NCI-H226 (cell line): ENCODE measurements around the gene MED9.

ENCODE experiments used
- DNase-seq: peaks from one replicate; pipeline ENCODE4 v3.0.0-alpha.2; 2015

MED9 gene

GRCh38 chr17:17492571-17492970 lies 15.8 kb downstream of the MED9 start:
- DNase-seq, result no peak

- DNase-seq, result no peak
Measured at GRCh38 chr17:17493249-17493985, 16.6 kb downstream of the MED9 start.

- no peak for DNase-seq
Measured at GRCh38 chr17:17493986-17494466, 17.2 kb downstream of the MED9 start.

GRCh38 chr17:17494499-17494869 lies 17.7 kb downstream of the MED9 start:
- DNase-seq, result no peak

GRCh38 chr17:17494870-17495535 lies 18.2 kb downstream of the MED9 start:
- no peak for DNase-seq

- no peak for DNase-seq
Measured at GRCh38 chr17:17495536-17496188, 18.9 kb downstream of the MED9 start.

- DNase-seq, result peak; percentile 52
Measured at GRCh38 chr17:17496189-17497064, 19.6 kb downstream of the MED9 start, which contains the start of gene RASD1. TSS of gene RASD1 (minus strand) at chr17:17496395. CDS start at chr17:17496181, 214 bp downstream.

- DNase-seq, result no peak
Measured at GRCh38 chr17:17497065-17497844, 20.5 kb downstream of the MED9 start.

- DNase-seq, result no peak
Measured at GRCh38 chr17:17497845-17498520, 21.2 kb downstream of the MED9 start.

GRCh38 chr17:17498606-17499301 lies 22.0 kb downstream of the MED9 start:
- no peak for DNase-seq

- no peak for DNase-seq
Measured at GRCh38 chr17:17499402-17500145, 22.8 kb downstream of the MED9 start.

- no peak for DNase-seq
Measured at GRCh38 chr17:17500999-17501605, 24.3 kb downstream of the MED9 start.

- no peak for DNase-seq
Measured at GRCh38 chr17:17502741-17503565, 26.2 kb downstream of the MED9 start.

- no peak for DNase-seq
Measured at GRCh38 chr17:17503566-17504130, 26.8 kb downstream of the MED9 start.

- DNase-seq, result no peak
Measured at GRCh38 chr17:17504341-17505140, 27.7 kb downstream of the MED9 start.

- no peak for DNase-seq
Measured at GRCh38 chr17:17505151-17505550, 28.4 kb downstream of the MED9 start.

- DNase-seq, result no peak
Measured at GRCh38 chr17:17505610-17506171, 28.9 kb downstream of the MED9 start.
